GM18951 (cell line): ENCODE results near the gene STKLD1.

ENCODE experiments used
- POLR2A ChIP-seq: IDR thresholded peaks from 4 replicates; pipeline ENCODE4 v1.6.1; 2011; ENCODE audit warnings: mild to moderate bottlenecking; ENCODE audit not compliant: insufficient read length, insufficient read depth; ENCODE audit errors: extremely low read depth
- in situ Hi-C: fragments of 300-500 bp; cut with MboI; formaldehyde crosslinking; loops from one replicate; pipeline ENCODE4 v1.12.0; 2022; ENCODE audit warnings: low sequenced_read_pairs, mixed read lengths, inconsistent platforms; ENCODE audit not compliant: unreplicated experiment

The STKLD1 gene

DNA sequence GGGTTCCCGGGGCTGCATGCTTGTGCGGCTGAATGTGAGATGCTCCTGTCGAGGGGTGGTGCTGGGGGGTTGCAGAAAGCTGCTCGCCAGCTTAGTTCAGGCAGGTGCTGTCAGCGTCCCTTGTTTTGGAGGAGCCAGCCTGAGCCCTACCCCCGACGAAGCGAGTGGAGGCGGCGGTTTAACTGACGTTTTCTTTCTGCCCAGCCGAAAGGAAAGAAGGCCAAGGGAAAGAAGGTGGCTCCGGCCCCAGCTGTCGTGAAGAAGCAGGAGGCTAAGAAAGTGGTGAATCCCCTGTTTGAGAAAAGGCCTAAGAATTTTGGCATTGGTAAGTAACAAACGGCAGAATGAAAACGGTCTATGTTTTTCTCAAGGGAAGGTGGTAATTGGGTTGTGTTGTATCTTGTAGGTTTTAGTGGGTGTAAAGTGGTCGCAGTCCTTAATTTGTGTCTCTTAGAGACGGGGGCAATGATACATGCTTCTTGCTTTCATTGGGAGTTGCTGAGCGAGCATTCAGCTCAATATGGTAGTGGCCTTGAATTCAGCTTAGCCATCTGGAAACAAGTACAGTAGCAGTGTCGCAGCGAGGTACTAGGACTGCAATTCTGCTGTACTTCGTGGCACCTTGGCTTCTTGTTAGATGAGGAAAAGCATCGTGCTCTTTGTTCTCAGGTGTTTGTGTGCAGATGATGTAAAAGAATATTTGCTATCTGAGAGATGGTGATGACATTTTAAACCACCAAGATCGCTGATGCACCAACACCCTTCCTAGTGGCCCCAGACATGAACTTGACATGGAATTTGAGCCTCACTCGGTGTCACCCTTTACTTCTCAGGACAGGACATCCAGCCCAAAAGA is 27.2 kb upstream of the STKLD1 start:
- TF ChIP-seq POLR2A, result no peak
- in situ Hi-C loops, result no loop called here

DNA sequence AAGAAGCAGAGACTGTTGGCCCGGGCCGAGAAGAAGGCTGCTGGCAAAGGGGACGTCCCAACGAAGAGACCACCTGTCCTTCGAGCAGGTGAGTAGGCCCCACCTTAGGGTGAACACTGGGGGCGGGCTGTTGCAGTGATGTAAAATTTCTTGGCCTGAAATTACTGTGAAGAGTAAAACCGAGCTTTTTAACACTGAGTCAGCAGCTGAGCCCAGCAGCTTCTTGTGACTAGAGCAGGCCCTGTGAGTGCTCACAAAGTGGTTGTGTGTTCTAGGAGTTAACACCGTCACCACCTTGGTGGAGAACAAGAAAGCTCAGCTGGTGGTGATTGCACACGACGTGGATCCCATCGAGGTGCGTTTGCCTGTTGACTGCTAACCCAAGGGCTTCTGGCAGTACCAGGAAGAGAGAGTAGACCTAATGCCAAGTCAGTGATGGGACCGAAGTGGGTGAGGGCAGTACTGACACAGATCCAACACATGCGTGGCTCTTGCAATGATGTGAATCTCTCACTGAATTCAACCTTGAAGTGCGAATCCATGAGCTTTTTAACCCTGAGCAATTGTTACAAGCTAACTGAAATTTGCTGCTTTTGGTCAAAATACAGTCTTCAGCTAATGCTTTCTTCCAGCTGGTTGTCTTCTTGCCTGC is 26.1 kb upstream of the STKLD1 start:
- TF ChIP-seq POLR2A, result peak; percentile 11
- in situ Hi-C loops, result no loop called here

- in situ Hi-C loops, result no loop called here
- TF ChIP-seq POLR2A, result no peak
These were observed 24.6 kb upstream of the STKLD1 start for GRCh38 chr9:133351526-133351907.

GRCh38 chr9:133351908-133352634 is 24.1 kb upstream of the STKLD1 start:
- in situ Hi-C loops, result no loop called here
- TF ChIP-seq POLR2A, result peak; percentile 33

DNA sequence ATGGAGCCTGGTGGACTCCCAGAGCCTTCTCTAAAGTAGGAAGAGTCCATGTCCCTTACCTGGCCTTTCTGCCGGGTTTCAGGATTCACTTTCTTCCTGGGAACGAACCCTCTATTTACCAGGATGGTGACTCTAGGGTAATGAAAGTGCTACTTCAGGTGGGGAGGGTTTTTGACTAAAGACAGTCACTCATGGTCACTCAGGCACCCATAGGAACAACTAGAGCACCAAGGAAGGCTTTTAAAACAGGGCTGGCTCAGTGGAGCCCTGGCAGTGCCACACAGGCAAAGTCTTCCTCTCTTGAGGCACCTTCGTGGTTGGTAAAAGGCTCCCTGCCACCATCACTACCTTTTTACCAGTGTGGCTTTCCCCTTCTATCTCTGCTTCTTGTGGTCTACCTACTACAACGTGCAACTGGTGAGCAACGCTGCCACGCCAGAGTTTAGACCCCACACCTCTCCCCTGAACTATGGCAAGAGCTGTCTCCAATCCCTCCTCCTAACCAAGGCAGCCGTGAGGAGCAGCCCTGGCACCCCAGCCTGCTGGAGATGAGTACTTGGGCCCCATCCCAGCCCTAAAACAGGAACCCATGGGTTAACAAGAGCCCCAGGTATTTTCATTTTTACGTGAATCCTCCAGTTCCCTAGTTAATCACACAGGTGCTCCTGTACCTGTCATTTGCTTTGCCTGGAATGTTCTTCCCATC is 23.4 kb upstream of the STKLD1 start:
- in situ Hi-C loops, result no loop called here

GRCh38 chr9:133353548-133353947 is 22.6 kb upstream of the STKLD1 start:
- in situ Hi-C loops, result no loop called here
- TF ChIP-seq POLR2A, result peak; percentile 33

More for the DNA sequence above, 23.4 kb upstream of the STKLD1 start:
- TF ChIP-seq POLR2A, result peak; percentile 44

DNA sequence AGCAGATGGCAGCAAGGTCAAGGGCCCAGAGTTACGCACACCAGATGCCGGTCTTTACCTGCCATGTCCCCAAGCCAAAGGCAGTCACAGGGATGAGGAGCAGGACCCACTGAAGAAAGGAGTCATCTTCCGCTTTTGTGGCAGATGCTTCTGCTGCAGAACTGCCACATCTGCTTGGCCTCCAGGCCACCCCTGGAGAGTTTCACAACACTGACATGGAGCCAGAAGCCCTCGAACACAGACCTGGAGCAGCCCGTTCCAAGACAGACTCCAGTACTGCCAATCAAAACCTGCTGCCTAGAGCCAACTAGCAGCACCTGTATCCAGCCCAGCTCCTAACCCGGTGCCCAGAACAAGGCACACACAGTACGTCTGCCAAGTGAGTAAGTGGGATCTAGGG is 21.4 kb upstream of the STKLD1 start:
- TF ChIP-seq POLR2A, result no peak
- in situ Hi-C loops, result no loop called here

DNA sequence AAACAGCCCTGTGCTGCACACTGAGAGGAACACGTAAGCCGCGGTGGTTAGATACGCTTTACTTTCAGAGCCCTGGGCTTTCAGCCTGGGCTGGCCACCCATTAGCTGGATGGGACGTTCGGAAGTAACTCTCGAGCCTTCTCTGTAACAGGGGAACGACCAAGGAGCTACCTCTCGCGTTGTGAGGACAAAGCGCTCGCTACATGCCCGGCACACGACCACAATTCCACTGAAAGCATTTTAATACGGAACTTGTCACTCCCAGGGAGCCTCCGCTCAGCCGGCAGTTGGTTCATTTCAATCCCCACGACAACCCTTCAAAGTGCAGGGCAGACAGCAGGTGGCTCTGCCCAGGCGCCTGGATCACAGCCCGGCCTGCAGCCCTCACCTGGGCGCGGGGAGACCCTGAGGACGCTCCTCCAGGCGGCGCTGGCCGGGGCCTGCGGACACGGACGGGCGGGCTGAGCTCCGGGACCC is 20.2 kb upstream of the STKLD1 start:
- in situ Hi-C loops, result no loop called here
- no peak for TF ChIP-seq POLR2A

- in situ Hi-C loops, result no loop called here
- TF ChIP-seq POLR2A, result peak; percentile 88
These were observed 19.6 kb upstream of the STKLD1 start, which contains the start of the genes SURF1 and SURF2 for GRCh38 chr9:133356391-133357091. SURF1 (minus strand) TSS chr9:133356487; CDS start chr9:133356453, 34 bp downstream. SURF2 (plus strand) TSS chr9:133356550; CDS start chr9:133356593, 43 bp downstream.

- TF ChIP-seq POLR2A, result no peak
- in situ Hi-C loops, result no loop called here
These were observed 18.5 kb upstream of the STKLD1 start for GRCh38 chr9:133357656-133358055.

- in situ Hi-C loops, result no loop called here
- TF ChIP-seq POLR2A, result no peak
These were observed 16.6 kb upstream of the STKLD1 start for GRCh38 chr9:133359399-133360175.
